HepG2 (cell line): Measurements from ENCODE around the gene SIT1. TPM values are rescaled to one million over a fixed set of nuclear protein-coding genes. Genes with fewer than 3 reads are reported as not detected.
A peak's percentile ranks its signal among the peaks of the same experiment; 100 is the strongest.

Experiments used
- ATAC-seq: fragments of 200-7000 bp; cut with Tn5 transposase; 3 replicates; pipeline ENCODE4 v1.9.1; 2020; ENCODE audit warnings: mild to moderate bottlenecking, moderate library complexity
- BruUV-seq: library from RNA; stranded (reverse); fragments of 400-500 nt; replicated peaks from 2 replicates; lab custom pipeline; 2021; lab: Mats Ljungman, UMichigan
- CTCF ChIA-PET: fragments of 300-600 bp; formaldehyde crosslinking; extraction: SDS; loops from one replicate; lab custom pipeline; 2021; ENCODE audit warnings: low total read pairs, inconsistent platforms, low intra/inter-chr PET ratio; lab: Yijun Ruan, JAX
- POLR2A ChIA-PET: fragments of 350-600 bp; sonication (Branson Sonifier 250); formaldehyde crosslinking; loops from one replicate; lab custom pipeline; 2020; ENCODE audit warnings: antibody characterized with exemption, inconsistent platforms; lab: Yijun Ruan, JAX
- DNase-seq: peaks from one replicate; pipeline ENCODE4 v3.0.0-alpha.2; 2015; ENCODE audit warnings: low spot score
- FAIRE-seq: peaks from 3 replicates; lab custom pipeline; 2011; peaks lifted over from hg19 to GRCh38; lab: Jason Lieb, UNC
- H2AFZ ChIP-seq: one replicate; pipeline ENCODE4 v1.6.1; 2011; ENCODE audit warnings: low read length, inconsistent platforms
- H3K27ac ChIP-seq: fragments of 300-600 bp; 3 replicates; pipeline ENCODE4 v1.8.0; 2011; ENCODE audit warnings: mixed run types, mild to moderate bottlenecking, mixed read lengths, low read length, inconsistent platforms; ENCODE audit not compliant: insufficient read depth; ENCODE audit errors: extremely low read length
- H3K27me3 ChIP-seq, 2 experiments: fragments of 200-600 bp in 1 of 2; 2 replicates in 1 of 2; 3 replicates in 1 of 2; pipeline versions ENCODE4 v1.6.0 to v1.8.0; 2011; ENCODE audit warnings: low read length in 2 of 2, mild to moderate bottlenecking in 2 of 2, moderate library complexity in 2 of 2, inconsistent platforms in 1 of 2; ENCODE audit not compliant: insufficient read depth in 2 of 2, control insufficient read depth in 1 of 2
- H3K36me3 ChIP-seq, 2 experiments: fragments of 200-600 bp in 1 of 2; replicated peaks in 1 of 2; 2 replicates in 1 of 2; 3 replicates in 1 of 2; pipeline versions ENCODE4 v1.5.1 to v1.8.0; 2011; ENCODE audit warnings: low read length in 2 of 2, inconsistent platforms in 1 of 2; ENCODE audit not compliant: insufficient read depth in 2 of 2, control insufficient read depth in 1 of 2
- H3K4me1 ChIP-seq: 2 replicates; pipeline ENCODE4 v1.5.1; 2012; ENCODE audit warnings: low read length, inconsistent platforms; ENCODE audit not compliant: insufficient read depth
- H3K4me2 ChIP-seq: 2 replicates; pipeline ENCODE4 v1.6.0; 2011; ENCODE audit warnings: low read depth, low read length, inconsistent platforms
- H3K4me3 ChIP-seq, 3 experiments: fragments of 200-600 bp in 1 of 3; sonication (generic), shearing (Covaris generic) in 1 of 3; replicated peaks in 1 of 3; 2 replicates each; pipeline ENCODE4 v1.5.1; 2011 to 2016; ENCODE audit warnings: low read length in 3 of 3, inconsistent platforms in 2 of 3, low read depth in 2 of 3, mild to moderate bottlenecking in 2 of 3, control low read depth in 1 of 3, mixed read lengths in 1 of 3; ENCODE audit not compliant: insufficient read depth in 1 of 3
- H3K79me2 ChIP-seq: one replicate; pipeline ENCODE4 v1.6.1; 2011; ENCODE audit warnings: low read length, inconsistent platforms; ENCODE audit not compliant: insufficient read depth
- H3K9ac ChIP-seq: 2 replicates; pipeline ENCODE4 v1.6.0; 2011; ENCODE audit warnings: mild to moderate bottlenecking, low read depth, low read length, inconsistent platforms; ENCODE audit not compliant: insufficient read depth
- H3K9me3 ChIP-seq: 2 replicates; pipeline ENCODE4 v1.5.1; 2012; ENCODE audit warnings: mild to moderate bottlenecking, low read length
- H4K20me1 ChIP-seq: 2 replicates; pipeline ENCODE4 v1.6.0; 2011; ENCODE audit warnings: inconsistent platforms, mild to moderate bottlenecking, low read length, moderate library complexity; ENCODE audit not compliant: insufficient read depth
- ATRX ChIP-seq: sonication (generic); formaldehyde crosslinking; IDR thresholded peaks from 2 replicates; pipeline ENCODE4 v1.4.0; 2020; ENCODE audit warnings: missing genetic modification reagents, borderline replicate concordance
- CBX2 ChIP-seq, 2 experiments: fragments of 200-600 bp in 1 of 2; sonication (generic); formaldehyde crosslinking in 1 of 2; IDR thresholded peaks; 2 replicates each; pipeline versions ENCODE4 v1.7.0 to v1.8.1; 2018 to 2022; ENCODE audit warnings: low read depth in 2 of 2, low read length in 1 of 2, mild to moderate bottlenecking in 1 of 2, missing genetic modification reagents in 1 of 2
- GABPB1 ChIP-seq: IDR thresholded peaks from 2 replicates; pipeline ENCODE4 v1.6.1; 2016; ENCODE audit warnings: mild to moderate bottlenecking, missing genetic modification reagents, moderate library complexity, missing compliant biosample characterization
- GLMP ChIP-seq: sonication (generic); formaldehyde crosslinking; IDR thresholded peaks from 2 replicates; pipeline ENCODE4 v1.9.0; 2021; ENCODE audit warnings: missing genetic modification reagents, mild to moderate bottlenecking, borderline replicate concordance
- IRF2 ChIP-seq: IDR thresholded peaks from 2 replicates; pipeline ENCODE4 v1.6.1; 2018; ENCODE audit warnings: missing genetic modification reagents, missing compliant biosample characterization
- JDP2 ChIP-seq: sonication (generic); formaldehyde crosslinking; IDR thresholded peaks from 2 replicates; pipeline ENCODE4 v1.8.1; 2022; ENCODE audit warnings: missing genetic modification reagents, borderline replicate concordance
- JUNB ChIP-seq: sonication (generic); formaldehyde crosslinking; IDR thresholded peaks from 2 replicates; pipeline ENCODE4 v1.8.0; 2022; ENCODE audit warnings: missing genetic modification reagents, mild to moderate bottlenecking, borderline replicate concordance
- NR1H2 ChIP-seq: sonication (generic); formaldehyde crosslinking; IDR thresholded peaks from 2 replicates; pipeline ENCODE4 v1.8.1; 2022; ENCODE audit warnings: low read depth, missing genetic modification reagents, borderline replicate concordance
- REL ChIP-seq: sonication (generic); formaldehyde crosslinking; conservative IDR thresholded peaks from 2 replicates; pipeline ENCODE4 v1.8.0; 2022; ENCODE audit warnings: mild to moderate bottlenecking, missing genetic modification reagents, moderate library complexity
- RFX3 ChIP-seq: IDR thresholded peaks from 2 replicates; pipeline ENCODE4 v1.6.1; 2016; ENCODE audit warnings: missing biosample characterization, missing genetic modification reagents
- SAFB2 ChIP-seq: sonication (generic); formaldehyde crosslinking; IDR thresholded peaks from 2 replicates; pipeline ENCODE4 v1.5.1; 2020; ENCODE audit warnings: missing genetic modification reagents, low read depth, mild to moderate bottlenecking, borderline replicate concordance
- SMARCE1 ChIP-seq: fragments of 450-650 bp; IDR thresholded peaks from 2 replicates; pipeline ENCODE4 v1.6.1; 2017; ENCODE audit warnings: borderline replicate concordance
- TGIF2 ChIP-seq: IDR thresholded peaks from 2 replicates; pipeline ENCODE4 v1.6.1; 2016; ENCODE audit warnings: control low read depth, missing compliant biosample characterization
- THAP11 ChIP-seq: IDR thresholded peaks from 2 replicates; pipeline ENCODE4 v1.6.1; 2016; ENCODE audit warnings: missing biosample characterization, missing genetic modification reagents
- ZBTB1 ChIP-seq: sonication (generic); formaldehyde crosslinking; IDR thresholded peaks from 2 replicates; pipeline ENCODE4 v1.4.0; 2020; ENCODE audit warnings: missing genetic modification reagents, borderline replicate concordance
- ZFP37 ChIP-seq: sonication (generic); formaldehyde crosslinking; IDR thresholded peaks from 2 replicates; pipeline ENCODE4 v1.4.0; 2020; ENCODE audit warnings: missing genetic modification reagents, borderline replicate concordance
- ZFX ChIP-seq: sonication (generic); formaldehyde crosslinking; IDR thresholded peaks from 2 replicates; pipeline ENCODE4 v1.4.0; 2020; ENCODE audit warnings: mild to moderate bottlenecking, low read depth, missing genetic modification reagents, moderate library complexity
- ZIK1 ChIP-seq: sonication (generic); formaldehyde crosslinking; IDR thresholded peaks from 2 replicates; pipeline ENCODE4 v1.5.0; 2020; ENCODE audit warnings: mild to moderate bottlenecking, low read depth, missing genetic modification reagents, borderline replicate concordance
- ZNF547 ChIP-seq: sonication (generic); formaldehyde crosslinking; IDR thresholded peaks from 2 replicates; pipeline ENCODE4 v1.5.1; 2020; ENCODE audit warnings: mild to moderate bottlenecking, missing genetic modification reagents
- ZNF589 ChIP-seq: sonication (generic); formaldehyde crosslinking; conservative IDR thresholded peaks from 2 replicates; pipeline ENCODE4 v1.8.0; 2022; ENCODE audit warnings: mild to moderate bottlenecking, moderate library complexity, missing genetic modification reagents
- ZNF850 ChIP-seq: sonication (generic); formaldehyde crosslinking; conservative IDR thresholded peaks from 2 replicates; pipeline ENCODE4 v1.9.0; 2021; ENCODE audit warnings: mild to moderate bottlenecking, missing genetic modification reagents
- ZSCAN20 ChIP-seq: sonication (generic); formaldehyde crosslinking; IDR thresholded peaks from 2 replicates; pipeline ENCODE4 v1.4.0; 2020; ENCODE audit warnings: missing genetic modification reagents, mild to moderate bottlenecking, borderline replicate concordance
- ZSCAN9 ChIP-seq: IDR thresholded peaks from 2 replicates; pipeline ENCODE4 v1.6.1; 2016; ENCODE audit warnings: borderline replicate concordance
- WGBS: methylation state at CpG from one replicate; pipeline ENCODE4 v1.1.6; 2017; ENCODE audit warnings: low lambda C conversion rate; 5-methylcytosine and 5-hydroxymethylcytosine counted together
- in situ Hi-C: cut with HindIII; loops from 2 replicates; pipeline ENCODE4 v1.10.0; 2017; ENCODE audit warnings: low pct_unique_long_range_greater_than_20kb; ENCODE audit not compliant: extremely low pct_ligation_motif_present
- intact Hi-C: fragments of 100-400 bp; cut with micrococcal nuclease; formaldehyde crosslinking; loops from one replicate; pipeline ENCODE4 v1.10.0; 2022; ENCODE audit not compliant: unreplicated experiment
- polyA plus RNA-seq, 8 experiments: library from polyadenylated mRNA; depleted of rRNA in 3 of 8; stranded (reverse) in 7 of 8; unstranded in 1 of 8; fragments of >200 nt; fragmentation: Illumina TruSeq in 4 of 8; extraction: Trizol in 4 of 8; gene quantifications; 2 replicates each; pipeline versions ENCODE4 v1.2.1 to v1.2.3, GENCODE V29; 2011 to 2016; ENCODE audit warnings: low read depth in 4 of 8, missing spikeins in 1 of 8, mixed read lengths in 1 of 8; ENCODE audit not compliant: insufficient read depth in 1 of 8
- total RNA-seq, 5 experiments: library from RNA; depleted of rRNA; stranded (reverse); fragments of >200 nt; fragmentation: Illumina TruSeq; extraction: Trizol; gene quantifications; 2 replicates each; pipeline ENCODE4 v1.2.3, GENCODE V29; 2016; ENCODE audit warnings: low read depth in 1 of 5

Gene SIT1
- total and polyA plus RNA-seq, 2 of the 13 experiments (the other 11 are each of a cell fraction or from before 2014, with no cell fraction given), result 0.09 to 6.7 TPM

GRCh38 chr9:35664531-35665470 is 14.1 kb upstream of the SIT1 start, which contains the start of gene ARHGEF39:
TSS of gene ARHGEF39 (minus strand) at chr9:35665195. CDS start at chr9:35665169, 26 bp downstream.
- CTCF ChIA-PET, result interaction anchor here (1.6 kb wide), 1 partner anchor 32 kb away, joined by 5 read pairs; no protein-coding TSS in a partner anchor
- Histone ChIP-seq H3K4me2 (peak within 1 kb of the TSS; percentile 82), H3K27me3 (no peaks in the 10 kb centered on the region), H3K4me1 (peaks cover 80% of the 10 kb centered on the region), H3K27ac (peak within 1 kb of the TSS; percentile 73), H3K79me2 (peaks cover 10% of the 10 kb centered on the region), H4K20me1 (no peaks in the 10 kb centered on the region), H3K4me3 (peak within 1 kb of the TSS; percentile 64 to 85 (median 78)), H2AFZ (no peak within 1 kb of the TSS), H3K36me3 (peaks cover 8 to 10% of the 10 kb centered on the region in 2 experiments; a peak in 3 of 5 replicates), H3K9me3 (no peaks in the 10 kb centered on the region), H3K9ac (peak within 1 kb of the TSS; percentile 83)
- ATAC-seq, result peak; percentile 83
- BruUV-seq, result TSS peak; percentile 58
- DNase-seq, result peak; percentile 81
- POLR2A ChIA-PET, result interaction anchor here (0.9 to 2.5 kb wide), 13 partner anchors 9 to 84 kb away, joined by 3 to 24 read pairs (median 5); partner anchors contain the start of genes CA9, CREB3, GBA2 and RGP1
- WGBS, result 5% methylated on average over 17 of the region's 58 CpGs
- in situ Hi-C loops, result loop anchor here (5.0 kb wide), 2 partner anchors 32 to 62 kb away; no protein-coding TSS in a partner anchor
- peak; percentile 63 for FAIRE-seq
- intact Hi-C loops, result no loop called here
- TF ChIP-seq ZBTB1 (CRISPR knock-in tag) (no peak), JUNB (CRISPR knock-in tag) (peak; percentile 71; the same call in 1 of the 2 replicates), NR1H2 (CRISPR knock-in tag) (no peak), ATRX (CRISPR knock-in tag) (no peak), ZIK1 (CRISPR knock-in tag) (no peak; the same call in none of the 2 replicates), ZNF589 (peak; percentile 97), GABPB1 (CRISPR knock-in tag) (peak; percentile 97), RFX3 (CRISPR knock-in tag) (no peak), TGIF2 (CRISPR knock-in tag) (no peak), SAFB2 (CRISPR knock-in tag) (peak; percentile 59; the same call in 1 of the 2 replicates), ZFX (peak; percentile 63), GLMP (CRISPR knock-in tag) (no peak), ZSCAN20 (CRISPR knock-in tag) (peak; percentile 38; the same call in 1 of the 2 replicates), ZNF850 (CRISPR knock-in tag) (no peak), ZSCAN9 (CRISPR knock-in tag) (peak; percentile 59; the same call in 1 of the 2 replicates), IRF2 (CRISPR knock-in tag) (peak; percentile 25; the same call in 1 of the 2 replicates), THAP11 (peak; percentile 86), REL (CRISPR knock-in tag) (peak; percentile 99), ZNF547 (CRISPR knock-in tag) (peak; percentile 88), SMARCE1 (no peak), CBX2 (IDR thresholded peaks at IDR 0.05; ENCODE audit: low read depth, low read length) (no peak), CBX2 (CRISPR knock-in tag; IDR thresholded peaks at IDR 0.05; ENCODE audit: low read depth) (no peak), JDP2 (CRISPR knock-in tag) (peak; percentile 73; the same call in 1 of the 2 replicates), ZFP37 (CRISPR knock-in tag) (no peak; the same call in 1 of the 2 replicates)
